Measurements from ENCODE around the gene GABARAPL1.

GRCh38 chr12:10174986-10175614 is 37.6 kb upstream of the GABARAPL1 start:
- TF ChIP-seq POLR2A (IDR thresholded peaks at IDR 0.05) = no peak
- no peak for TF ChIP-seq CTCF (IDR thresholded peaks at IDR 0.05)
- no peak for TF ChIP-seq POLR2AphosphoS5 (IDR thresholded peaks at IDR 0.05)
- TF ChIP-seq EP300 (IDR thresholded peaks at IDR 0.05) = no peak

Data from stomach (tissue), 4 donors.